HepG2 (cell line): ENCODE data around the gene TPX2. TPM values are rescaled to one million over a fixed set of nuclear protein-coding genes. Genes with fewer than 3 reads are reported as not detected.

Experiments
- ATF7 ChIP-seq, 2 experiments: fragments of 450-650 bp in 1 of 2; sonication (generic) in 1 of 2; formaldehyde crosslinking in 1 of 2; IDR thresholded peaks; 2 replicates each; pipeline versions ENCODE4 v1.4.0 to v1.6.1; 2016 to 2020; ENCODE audit warnings: antibody characterized with exemption in 1 of 2, mild to moderate bottlenecking in 1 of 2, missing genetic modification reagents in 1 of 2
- ATRX ChIP-seq: sonication (generic); formaldehyde crosslinking; IDR thresholded peaks from 2 replicates; pipeline ENCODE4 v1.4.0; 2020; ENCODE audit warnings: missing genetic modification reagents, borderline replicate concordance
- DMTF1 ChIP-seq: sonication (generic); formaldehyde crosslinking; IDR thresholded peaks from 2 replicates; pipeline ENCODE4 v1.4.0; 2020; ENCODE audit warnings: mild to moderate bottlenecking, missing genetic modification reagents
- ELF1 ChIP-seq: sonication (generic); formaldehyde crosslinking; IDR thresholded peaks from 2 replicates; pipeline ENCODE4 v1.4.0; 2020; ENCODE audit warnings: missing genetic modification reagents
- ETV6 ChIP-seq: sonication (generic); formaldehyde crosslinking; conservative IDR thresholded peaks from 2 replicates; pipeline ENCODE4 v1.4.0; 2020; ENCODE audit warnings: missing genetic modification reagents
- HMGXB4 ChIP-seq, 2 experiments: sonication (generic) in 1 of 2; formaldehyde crosslinking in 1 of 2; IDR thresholded peaks; 2 replicates each; pipeline versions ENCODE4 v1.4.0 to v1.6.1; 2018 to 2020; ENCODE audit warnings: missing genetic modification reagents in 2 of 2, borderline replicate concordance in 1 of 2, low read depth in 1 of 2, mild to moderate bottlenecking in 1 of 2, missing biosample characterization in 1 of 2
- HNF4G ChIP-seq, 2 experiments: sonication (generic) in 1 of 2; formaldehyde crosslinking in 1 of 2; IDR thresholded peaks; 2 replicates each; pipeline versions ENCODE4 v1.4.0 to v1.6.1; 2011 to 2020; ENCODE audit warnings: borderline replicate concordance in 2 of 2, low read depth in 2 of 2, mild to moderate bottlenecking in 2 of 2, low read length in 1 of 2, missing genetic modification reagents in 1 of 2, moderate library complexity in 1 of 2
- LRRFIP1 ChIP-seq: sonication (generic); formaldehyde crosslinking; conservative IDR thresholded peaks from 2 replicates; pipeline ENCODE4 v1.4.0; 2020; ENCODE audit warnings: missing genetic modification reagents
- MAX ChIP-seq: IDR thresholded peaks from 2 replicates; pipeline ENCODE4 v1.6.1; 2012; ENCODE audit warnings: inconsistent platforms
- NR2F6 ChIP-seq, 2 experiments: IDR thresholded peaks; 2 replicates each; pipeline ENCODE4 v1.6.1; 2016; ENCODE audit warnings: antibody characterized with exemption in 1 of 2, mild to moderate bottlenecking in 1 of 2
- PHF20 ChIP-seq: sonication (generic); formaldehyde crosslinking; IDR thresholded peaks from 2 replicates; pipeline ENCODE4 v1.5.0; 2020; ENCODE audit warnings: mild to moderate bottlenecking, missing genetic modification reagents
- SMARCE1 ChIP-seq: fragments of 450-650 bp; IDR thresholded peaks from 2 replicates; pipeline ENCODE4 v1.6.1; 2017; ENCODE audit warnings: borderline replicate concordance
- TIGD3 ChIP-seq: sonication (generic); formaldehyde crosslinking; IDR thresholded peaks from 2 replicates; pipeline ENCODE4 v1.5.1; 2020; ENCODE audit warnings: mild to moderate bottlenecking, missing genetic modification reagents, borderline replicate concordance
- YEATS2 ChIP-seq: sonication (generic); formaldehyde crosslinking; IDR thresholded peaks from 2 replicates; pipeline ENCODE4 v1.4.0; 2020; ENCODE audit warnings: missing genetic modification reagents, borderline replicate concordance
- ZBTB21 ChIP-seq: sonication (generic); formaldehyde crosslinking; IDR thresholded peaks from 2 replicates; pipeline ENCODE4 v1.4.0; 2020; ENCODE audit warnings: missing genetic modification reagents
- ZNF432 ChIP-seq: sonication (generic); formaldehyde crosslinking; IDR thresholded peaks from 2 replicates; pipeline ENCODE4 v1.5.0; 2020; ENCODE audit warnings: missing genetic modification reagents, mild to moderate bottlenecking, borderline replicate concordance
- ZNF549 ChIP-seq: sonication (generic); formaldehyde crosslinking; IDR thresholded peaks from 2 replicates; pipeline ENCODE4 v1.5.0; 2020; ENCODE audit warnings: missing genetic modification reagents
- ZNF7 ChIP-seq: IDR thresholded peaks from 2 replicates; pipeline ENCODE4 v1.6.1; 2016; ENCODE audit warnings: missing biosample characterization, missing genetic modification reagents
- ZNF775 ChIP-seq: sonication (generic); formaldehyde crosslinking; IDR thresholded peaks from 2 replicates; pipeline ENCODE4 v1.4.0; 2020; ENCODE audit warnings: missing genetic modification reagents, mild to moderate bottlenecking, moderate library complexity, borderline replicate concordance
- polyA plus RNA-seq, 8 experiments: library from polyadenylated mRNA; depleted of rRNA in 3 of 8; stranded (reverse) in 7 of 8; unstranded in 1 of 8; fragments of >200 nt; fragmentation: Illumina TruSeq in 4 of 8; extraction: Trizol in 4 of 8; gene quantifications; 2 replicates each; pipeline versions ENCODE4 v1.2.1 to v1.2.3, GENCODE V29; 2011 to 2016; ENCODE audit warnings: low read depth in 4 of 8, missing spikeins in 1 of 8, mixed read lengths in 1 of 8; ENCODE audit not compliant: insufficient read depth in 1 of 8
- total RNA-seq, 5 experiments: library from RNA; depleted of rRNA; stranded (reverse); fragments of >200 nt; fragmentation: Illumina TruSeq; extraction: Trizol; gene quantifications; 2 replicates each; pipeline ENCODE4 v1.2.3, GENCODE V29; 2016; ENCODE audit warnings: low read depth in 1 of 5

Gene TPX2
- total and polyA plus RNA-seq, 2 of the 13 experiments (the other 11 are each of a cell fraction or from before 2014, with no cell fraction given): 34.3 to 124 TPM

- TF ChIP-seq YEATS2 (CRISPR knock-in tag) (peak; percentile 76; the same call in 1 of the 2 replicates), ETV6 (CRISPR knock-in tag) (peak; percentile 95), DMTF1 (CRISPR knock-in tag) (no peak), NR2F6 (IDR thresholded peaks at IDR 0.05) (peak; percentile 99), NR2F6 (CRISPR knock-in tag; IDR thresholded peaks at IDR 0.05) (peak; percentile 99), TIGD3 (CRISPR knock-in tag) (peak; percentile 91; the same call in 1 of the 2 replicates), ZNF775 (CRISPR knock-in tag) (peak; percentile 90; the same call in 1 of the 2 replicates), MAX (peak; percentile 88), ZNF432 (CRISPR knock-in tag) (no peak), HNF4G (IDR thresholded peaks at IDR 0.05; ENCODE audit: borderline replicate concordance, low read depth, low read length) (peak; percentile 99), HNF4G (CRISPR knock-in tag; IDR thresholded peaks at IDR 0.05; ENCODE audit: borderline replicate concordance, low read depth) (peak; percentile 99), ELF1 (peak; percentile 83), ATRX (CRISPR knock-in tag) (no peak), ZNF549 (CRISPR knock-in tag) (no peak), LRRFIP1 (CRISPR knock-in tag) (peak; percentile 87; the same call in 1 of the 2 replicates), ZBTB21 (CRISPR knock-in tag) (peak; percentile 85), SMARCE1 (peak; percentile 93), ATF7 (IDR thresholded peaks at IDR 0.05) (peak; percentile 86), ATF7 (CRISPR knock-in tag; IDR thresholded peaks at IDR 0.05) (peak; percentile 100), ZNF7 (CRISPR knock-in tag) (no peak; the same call in 1 of the 2 replicates), HMGXB4 (CRISPR knock-in tag; IDR thresholded peaks at IDR 0.05; ENCODE audit: borderline replicate concordance in 1 of 2, low read depth in 1 of 2) (peak; percentile 76 to 93), PHF20 (CRISPR knock-in tag) (no peak)
Measured at GRCh38 chr20:31704225-31705119, 34.6 kb upstream of the TPX2 start (continued).
